ENCODE results near the gene PTGES.
A peak's percentile ranks its signal among the peaks of the same experiment; 100 is the strongest.

The PTGES gene

GRCh38 chr9:129732100-129732499, 20.7 kb downstream of the PTGES start:
- DNase-seq (ENCODE audit: low read depth), result no peak
- H3K4me3 ChIP-seq (ENCODE audit: low read length), result no peak overlapping the region
- no peak for TF ChIP-seq CTCF (conservative IDR thresholded peaks at IDR 0.05; ENCODE audit: low read depth, low read length)

GRCh38 chr9:129731477-129732085, 21.3 kb downstream of the PTGES start:
- DNase-seq (ENCODE audit: low read depth), result no peak
- H3K4me3 ChIP-seq (ENCODE audit: low read length), result no peak overlapping the region
- TF ChIP-seq CTCF (conservative IDR thresholded peaks at IDR 0.05; ENCODE audit: low read depth, low read length), result no peak

GRCh38 chr9:129728744-129729143, 24.1 kb downstream of the PTGES start:
- no peak for DNase-seq (ENCODE audit: low read depth)
- H3K4me3 ChIP-seq (ENCODE audit: low read length), result no peak overlapping the region
- no peak for TF ChIP-seq CTCF (conservative IDR thresholded peaks at IDR 0.05; ENCODE audit: low read depth, low read length)

- no peak overlapping the region for H3K4me3 ChIP-seq (ENCODE audit: low read length)
- peak; percentile 97 for TF ChIP-seq CTCF (conservative IDR thresholded peaks at IDR 0.05; ENCODE audit: low read depth, low read length)
- DNase-seq (ENCODE audit: low read depth), result peak; percentile 52
Observed at GRCh38 chr9:129726322-129727160, 26.3 kb downstream of the PTGES start.

GRCh38 chr9:129725795-129726251, 27.0 kb downstream of the PTGES start:
- DNase-seq (ENCODE audit: low read depth), result no peak
- no peak overlapping the region for H3K4me3 ChIP-seq (ENCODE audit: low read length)
- no peak for TF ChIP-seq CTCF (conservative IDR thresholded peaks at IDR 0.05; ENCODE audit: low read depth, low read length)

GRCh38 chr9:129724456-129725190, 28.2 kb downstream of the PTGES start:
- H3K4me3 ChIP-seq (ENCODE audit: low read length), result no peak overlapping the region
- TF ChIP-seq CTCF (conservative IDR thresholded peaks at IDR 0.05; ENCODE audit: low read depth, low read length), result no peak
- no peak for DNase-seq (ENCODE audit: low read depth)
